Activated CD8-positive, alpha-beta memory T cell treated with anti-CD3 and anti-CD28 coated beads, Interleukin-2, amount 50 U/mL, for 4 hours (primary cell): Measurements from ENCODE around the gene BACH1.

Source experiments
- DNase-seq: peaks from one replicate; pipeline ENCODE4 v3.0.0-alpha.2; 2020

BACH1 gene

DNA sequence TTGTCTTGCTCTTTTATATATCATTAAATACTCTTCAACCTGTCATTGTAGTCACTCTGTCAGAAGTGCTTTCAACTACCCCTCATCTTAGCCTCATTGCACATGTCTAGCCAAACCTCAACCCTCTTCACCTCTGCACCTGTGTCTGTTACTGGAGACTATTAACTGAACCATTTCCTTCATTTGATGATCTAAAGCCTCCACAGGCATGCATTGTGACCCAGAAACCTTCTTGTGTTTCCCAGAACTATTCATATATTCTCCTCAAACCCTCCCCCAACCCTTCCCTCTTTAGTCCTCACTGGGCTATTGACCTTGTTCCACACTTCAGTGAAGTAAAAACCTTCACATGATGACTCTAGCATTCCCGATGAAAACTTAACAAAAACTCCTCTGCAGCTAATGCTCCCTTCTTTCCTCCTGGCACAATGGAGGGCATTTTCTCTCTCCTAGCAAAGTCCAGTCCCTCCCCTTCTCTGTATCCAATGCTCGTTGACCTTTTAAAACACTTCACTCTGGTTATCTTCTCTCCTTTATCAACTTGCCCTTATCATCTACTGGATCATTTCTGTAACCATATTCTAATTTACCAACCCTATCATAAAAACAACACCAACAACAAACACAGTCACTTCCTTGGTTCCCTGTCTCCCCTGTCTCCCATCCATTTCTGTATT, 86.1 kb downstream of the BACH1 start:
- DNase-seq, result no peak

DNA sequence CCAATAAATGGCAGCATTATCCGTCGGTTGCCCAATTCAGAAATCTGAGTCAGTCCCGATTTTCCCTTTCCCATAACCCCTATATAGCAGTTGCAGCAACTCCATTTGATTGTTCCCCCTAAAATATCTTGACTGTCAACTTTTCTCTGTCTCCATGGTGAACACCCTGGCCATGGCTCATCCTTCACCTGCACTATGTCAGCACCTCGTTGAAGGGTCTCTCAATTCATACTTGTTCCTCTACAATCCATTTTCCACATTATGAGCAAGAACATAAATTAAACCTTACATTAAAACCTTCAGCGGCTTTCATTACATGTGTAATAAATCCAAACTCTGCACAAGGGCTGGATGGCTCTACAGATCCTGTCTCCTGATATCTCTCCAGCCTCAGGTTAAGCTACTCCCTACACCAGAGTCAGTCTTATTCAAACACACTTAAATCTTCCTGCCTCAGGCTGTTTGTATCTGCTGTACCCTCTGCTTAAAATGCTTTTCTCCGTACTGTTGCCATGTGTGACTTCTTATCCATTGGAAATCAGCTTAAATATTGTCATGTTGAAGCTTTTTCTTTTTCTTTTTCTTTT, 87.3 kb downstream of the BACH1 start:
- no peak for DNase-seq

DNA sequence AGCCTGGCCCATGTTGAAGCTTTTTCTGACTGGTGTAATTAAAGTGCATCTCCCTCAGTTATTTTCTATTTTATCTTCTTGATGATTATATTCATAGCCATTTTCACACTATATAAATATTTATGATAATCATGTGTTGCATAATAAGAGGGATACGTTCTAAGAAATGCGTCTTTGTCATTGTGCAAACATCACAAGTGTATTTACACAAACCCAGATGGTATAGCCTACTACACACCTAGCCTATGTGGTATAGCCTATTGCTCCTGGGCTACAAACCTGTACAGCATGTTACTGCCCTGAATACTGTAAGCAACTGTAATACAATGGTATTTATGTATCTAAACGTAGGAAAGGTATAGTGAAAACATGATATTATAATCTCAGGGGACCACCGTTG, 88.1 kb downstream of the BACH1 start:
- DNase-seq, result no peak

DNA sequence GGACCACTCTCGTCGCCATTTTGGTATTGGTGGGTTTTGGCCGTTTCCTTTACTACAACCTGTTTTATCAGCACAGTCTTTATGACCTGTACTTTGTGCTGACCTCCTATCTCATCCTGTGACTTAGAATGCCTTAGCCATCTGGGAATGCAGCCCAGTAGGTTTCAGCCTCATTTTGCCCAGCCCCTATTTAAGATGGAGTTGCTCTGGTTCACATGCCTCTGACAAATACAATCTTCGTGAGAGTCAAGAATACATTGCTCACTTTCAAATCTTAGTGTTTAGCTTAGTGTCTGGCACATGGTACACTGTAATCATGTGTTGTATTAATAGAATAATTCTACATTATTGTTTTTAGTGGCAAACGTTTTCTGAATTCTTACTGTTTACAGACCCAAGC, 88.9 kb downstream of the BACH1 start:
- no peak for DNase-seq

DNA sequence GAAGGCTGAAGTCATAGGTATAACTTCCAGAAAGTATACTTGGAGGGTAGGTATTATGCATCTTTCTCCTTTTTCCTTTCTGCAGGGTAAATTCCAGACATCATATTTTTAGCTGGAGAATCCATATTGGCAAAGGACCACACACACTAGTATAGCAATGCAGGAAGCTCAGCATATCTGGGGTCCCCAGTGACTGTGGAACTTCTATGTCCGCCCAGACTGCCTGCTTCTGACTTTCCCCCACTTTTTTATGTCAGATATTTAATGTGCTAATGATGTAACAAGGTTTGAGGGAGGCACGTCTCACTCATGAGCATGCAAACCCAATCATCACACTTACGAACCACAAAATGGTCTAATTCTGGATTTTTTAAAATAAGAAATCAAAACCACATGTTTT, 90.4 kb downstream of the BACH1 start:
- no peak for DNase-seq

DNA sequence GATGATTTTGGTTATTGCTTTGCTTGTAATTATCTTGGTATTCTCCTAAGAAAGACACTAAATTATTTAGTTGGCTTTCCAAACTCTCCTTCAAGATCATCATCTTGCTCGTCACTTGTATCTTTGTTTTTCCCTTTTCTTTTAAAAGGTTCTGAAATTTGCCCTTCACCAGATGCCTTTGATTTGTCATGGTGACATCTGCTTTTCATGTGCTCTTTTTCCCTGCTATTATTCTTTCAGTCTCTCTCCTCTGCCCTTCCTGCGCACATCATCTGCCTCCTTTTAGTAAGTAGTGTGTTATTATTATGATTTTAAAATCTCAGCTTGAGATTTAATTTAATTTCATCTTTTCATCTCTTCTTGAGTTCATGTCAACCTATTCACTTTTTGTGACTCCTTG, 92.1 kb downstream of the BACH1 start:
- no peak for DNase-seq

DNA sequence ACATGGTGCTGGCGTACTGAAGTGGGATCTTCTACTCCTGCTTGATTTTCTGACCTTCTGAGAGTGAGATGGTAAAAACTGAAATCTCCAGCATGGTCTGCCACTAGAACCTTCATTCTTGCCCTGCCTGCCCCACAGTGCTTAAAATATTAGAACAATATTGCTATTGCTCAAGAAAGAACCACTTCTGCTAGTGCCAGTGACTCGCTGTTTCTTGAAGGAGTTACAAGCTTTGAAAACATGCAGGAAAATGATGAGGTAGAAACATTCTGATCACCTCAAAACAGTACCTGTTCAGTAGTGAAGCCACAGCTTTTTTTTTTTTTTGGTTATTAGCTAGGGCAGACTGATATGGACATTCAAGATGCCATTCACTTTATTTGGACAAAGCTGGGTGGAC, 95.3 kb downstream of the BACH1 start:
- DNase-seq, result no peak
